Suprapubic skin (tissue), 3 donors: ENCODE data around the gene STK36.
"Not testable (repeated sequence)": the region's sequence is repeated elsewhere in the genome, so short reads cannot be mapped to it uniquely, and the experiment has no call there.

Experiments used
- POLR2A ChIP-seq, 2 donors: fragments of 450-650 bp; IDR thresholded peaks; one replicate each; pipeline ENCODE4 v1.6.1; 2017; ENCODE audit warnings: antibody characterized with exemption in 2 of 2, mild to moderate bottlenecking in 2 of 2, moderate library complexity in 2 of 2
- TF ChIP-seq, protein P1 (sequence below), 2 donors: fragments of 200-600 bp in 1 of 2; fragments of 450-650 bp in 1 of 2; sonication (generic) in 1 of 2; IDR thresholded peaks; one replicate each; pipeline ENCODE4 v1.5.1; 2016 to 2019; ENCODE audit warnings: antibody characterized with exemption in 2 of 2, mild to moderate bottlenecking in 1 of 2, moderate library complexity in 1 of 2

DNA sequence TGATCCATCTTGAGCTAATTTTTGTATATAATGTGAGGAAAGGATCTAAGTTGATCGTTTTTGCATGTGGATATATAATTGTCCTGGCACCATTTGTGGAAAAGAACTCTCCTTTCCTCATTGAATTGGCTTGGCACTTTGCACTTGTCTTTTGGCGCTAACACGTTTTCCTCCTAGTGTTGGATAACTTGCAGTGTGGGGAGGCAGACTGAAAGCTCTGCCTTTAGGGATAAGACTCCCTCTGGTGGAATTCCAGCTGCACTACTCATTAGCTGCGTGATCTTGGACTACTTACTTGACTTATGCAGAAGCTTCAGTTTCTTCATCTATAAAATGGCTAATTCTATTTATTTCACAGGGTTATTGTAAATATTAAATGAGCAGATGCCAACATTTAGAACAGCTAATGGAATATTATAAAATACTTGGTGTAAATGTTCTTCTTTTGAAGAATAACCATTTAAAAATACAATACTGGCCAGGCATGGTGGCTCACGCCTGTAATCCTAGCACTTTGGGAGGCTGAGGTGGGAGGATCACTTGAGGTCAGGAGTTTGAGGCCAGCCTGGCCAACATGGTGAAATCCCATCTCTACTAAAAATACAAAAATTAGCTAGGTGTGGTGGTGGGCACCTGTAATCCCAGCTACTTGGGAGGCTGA is 15.6 kb downstream of the STK36 start:
- TF ChIP-seq, protein P1, sequence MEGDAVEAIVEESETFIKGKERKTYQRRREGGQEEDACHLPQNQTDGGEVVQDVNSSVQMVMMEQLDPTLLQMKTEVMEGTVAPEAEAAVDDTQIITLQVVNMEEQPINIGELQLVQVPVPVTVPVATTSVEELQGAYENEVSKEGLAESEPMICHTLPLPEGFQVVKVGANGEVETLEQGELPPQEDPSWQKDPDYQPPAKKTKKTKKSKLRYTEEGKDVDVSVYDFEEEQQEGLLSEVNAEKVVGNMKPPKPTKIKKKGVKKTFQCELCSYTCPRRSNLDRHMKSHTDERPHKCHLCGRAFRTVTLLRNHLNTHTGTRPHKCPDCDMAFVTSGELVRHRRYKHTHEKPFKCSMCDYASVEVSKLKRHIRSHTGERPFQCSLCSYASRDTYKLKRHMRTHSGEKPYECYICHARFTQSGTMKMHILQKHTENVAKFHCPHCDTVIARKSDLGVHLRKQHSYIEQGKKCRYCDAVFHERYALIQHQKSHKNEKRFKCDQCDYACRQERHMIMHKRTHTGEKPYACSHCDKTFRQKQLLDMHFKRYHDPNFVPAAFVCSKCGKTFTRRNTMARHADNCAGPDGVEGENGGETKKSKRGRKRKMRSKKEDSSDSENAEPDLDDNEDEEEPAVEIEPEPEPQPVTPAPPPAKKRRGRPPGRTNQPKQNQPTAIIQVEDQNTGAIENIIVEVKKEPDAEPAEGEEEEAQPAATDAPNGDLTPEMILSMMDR (IDR thresholded peaks at IDR 0.05), result peak; percentile 78 to 82
- not testable (repeated sequence) for TF ChIP-seq POLR2A (IDR thresholded peaks at IDR 0.05)
